GM12874 (cell line): ENCODE results near the gene RXFP4.

Experiments
- TF ChIP-seq, protein P1 (sequence below): IDR thresholded peaks from 2 replicates; pipeline ENCODE4 v1.5.1; 2011; ENCODE audit warnings: low read depth, mild to moderate bottlenecking, control low read depth, low read length, moderate library complexity; ENCODE audit not compliant: insufficient read depth

Gene RXFP4

DNA sequence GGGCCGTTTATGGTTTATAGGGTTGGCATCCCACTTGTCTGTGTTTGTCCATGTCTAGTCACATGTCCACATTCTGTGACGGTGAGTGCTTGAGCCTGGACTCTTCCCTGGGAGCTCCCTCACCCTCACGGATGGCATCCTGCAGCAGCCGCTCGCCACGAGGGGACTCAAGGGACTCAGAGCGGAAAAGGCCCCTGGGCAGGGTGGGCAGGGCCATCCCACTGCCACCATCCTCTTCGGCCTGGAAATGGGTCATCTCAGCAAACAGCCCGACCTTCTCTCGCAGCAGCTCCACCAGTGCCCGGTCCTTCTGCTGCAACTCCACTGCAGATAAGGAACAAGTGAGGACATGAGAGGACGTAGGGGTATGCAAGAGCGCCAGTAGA is 11.1 kb downstream of the RXFP4 start:
- TF ChIP-seq, protein P1, sequence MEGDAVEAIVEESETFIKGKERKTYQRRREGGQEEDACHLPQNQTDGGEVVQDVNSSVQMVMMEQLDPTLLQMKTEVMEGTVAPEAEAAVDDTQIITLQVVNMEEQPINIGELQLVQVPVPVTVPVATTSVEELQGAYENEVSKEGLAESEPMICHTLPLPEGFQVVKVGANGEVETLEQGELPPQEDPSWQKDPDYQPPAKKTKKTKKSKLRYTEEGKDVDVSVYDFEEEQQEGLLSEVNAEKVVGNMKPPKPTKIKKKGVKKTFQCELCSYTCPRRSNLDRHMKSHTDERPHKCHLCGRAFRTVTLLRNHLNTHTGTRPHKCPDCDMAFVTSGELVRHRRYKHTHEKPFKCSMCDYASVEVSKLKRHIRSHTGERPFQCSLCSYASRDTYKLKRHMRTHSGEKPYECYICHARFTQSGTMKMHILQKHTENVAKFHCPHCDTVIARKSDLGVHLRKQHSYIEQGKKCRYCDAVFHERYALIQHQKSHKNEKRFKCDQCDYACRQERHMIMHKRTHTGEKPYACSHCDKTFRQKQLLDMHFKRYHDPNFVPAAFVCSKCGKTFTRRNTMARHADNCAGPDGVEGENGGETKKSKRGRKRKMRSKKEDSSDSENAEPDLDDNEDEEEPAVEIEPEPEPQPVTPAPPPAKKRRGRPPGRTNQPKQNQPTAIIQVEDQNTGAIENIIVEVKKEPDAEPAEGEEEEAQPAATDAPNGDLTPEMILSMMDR = no peak

DNA sequence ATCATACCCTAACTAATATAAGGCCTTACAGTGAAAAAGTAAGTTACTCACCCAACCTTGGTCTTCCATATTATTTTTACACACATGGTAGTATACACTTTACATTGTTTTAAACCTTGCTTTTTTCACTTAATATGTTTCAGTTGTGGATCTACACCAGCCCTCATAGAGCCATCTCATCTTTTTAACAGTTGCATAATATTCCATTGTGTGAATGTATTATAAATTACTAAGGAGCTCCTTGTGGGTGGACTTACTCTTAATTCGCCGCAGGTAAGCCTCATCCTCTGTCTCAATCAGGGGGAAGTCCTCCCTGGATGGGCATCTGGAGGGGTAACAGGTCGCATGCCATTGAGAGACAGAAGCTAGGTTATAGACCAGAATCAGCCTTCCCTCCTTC is 13.2 kb downstream of the RXFP4 start:
- TF ChIP-seq, protein P1 = no peak

DNA sequence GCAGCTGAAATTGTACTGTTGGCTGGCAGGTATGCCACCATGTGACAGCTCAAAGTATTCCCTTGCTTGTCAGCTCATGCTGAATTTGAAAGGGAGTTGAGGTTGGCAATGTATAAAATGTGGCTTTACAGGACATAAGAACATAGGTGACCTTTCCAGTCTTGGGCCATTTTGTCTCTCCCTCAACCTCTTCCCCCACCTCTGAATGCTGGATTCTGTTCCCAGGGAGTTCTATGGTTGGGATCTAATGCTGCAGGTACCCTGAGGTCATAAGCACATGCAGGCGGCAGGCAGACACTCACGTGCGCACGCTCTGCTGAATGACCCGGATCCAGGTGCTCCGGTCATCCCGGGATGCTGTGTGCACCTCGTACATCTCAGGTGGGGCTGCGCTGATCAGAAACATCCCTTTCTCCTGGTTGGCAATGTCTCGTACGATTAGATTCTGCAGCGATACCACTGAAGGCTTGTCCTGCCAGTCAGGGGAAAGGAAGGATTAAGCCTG is 16.0 kb downstream of the RXFP4 start:
- TF ChIP-seq, protein P1 = no peak

DNA sequence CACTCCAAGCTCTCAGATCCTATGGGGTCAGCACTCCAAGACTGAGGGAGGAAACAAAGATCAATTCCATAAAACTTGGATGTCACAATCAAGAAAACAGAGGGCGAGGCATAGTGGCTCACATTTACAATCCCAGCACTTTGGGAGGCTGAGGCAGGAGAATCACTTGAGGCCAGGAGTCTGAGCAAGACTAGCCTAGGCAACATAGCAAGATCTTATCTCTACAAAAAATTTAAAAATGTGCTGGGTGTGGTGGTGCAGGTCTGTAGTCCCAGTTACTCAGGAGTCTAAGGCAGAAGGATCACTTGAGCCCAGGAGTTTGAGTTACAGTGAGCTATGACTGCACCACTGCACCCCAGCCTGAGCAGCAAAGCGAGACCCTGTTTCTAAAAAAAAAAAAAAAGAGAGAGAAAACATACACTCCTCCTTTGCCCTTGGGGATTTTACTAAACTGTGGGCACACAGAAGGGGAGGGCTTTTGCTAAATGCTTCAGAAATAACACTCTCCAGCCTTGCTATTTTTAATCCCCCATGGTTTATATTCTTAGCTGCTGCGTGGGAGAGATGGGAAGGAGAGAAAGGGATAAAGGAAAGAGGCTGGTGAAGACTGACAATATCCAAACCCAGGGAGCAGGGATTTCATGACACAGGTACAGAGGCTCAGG is 18.8 kb downstream of the RXFP4 start:
- TF ChIP-seq, protein P1 = no peak

DNA sequence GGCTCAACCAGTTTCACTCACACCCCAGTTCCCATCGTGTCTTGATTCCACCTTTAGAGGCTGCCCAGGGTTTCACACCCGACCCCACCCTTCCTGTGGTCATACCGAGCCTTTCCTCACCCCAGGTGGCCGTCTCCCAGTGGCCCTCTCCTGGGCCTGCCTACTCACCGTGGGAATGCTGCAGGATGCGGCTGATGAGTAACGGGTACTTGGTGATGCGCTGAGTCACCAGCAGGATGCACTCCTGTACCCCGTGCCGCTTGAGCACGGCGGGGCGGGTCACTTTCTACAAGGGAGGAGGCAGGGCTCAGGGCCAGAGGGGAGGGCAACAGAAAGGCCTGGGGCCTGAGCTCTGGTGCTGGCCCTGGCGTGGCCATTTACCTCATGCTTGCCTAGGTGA is 20.5 kb downstream of the RXFP4 start:
- TF ChIP-seq, protein P1 = 0 out of 2 replicates have a peak, but pooled peaks have one; percentile 3

DNA sequence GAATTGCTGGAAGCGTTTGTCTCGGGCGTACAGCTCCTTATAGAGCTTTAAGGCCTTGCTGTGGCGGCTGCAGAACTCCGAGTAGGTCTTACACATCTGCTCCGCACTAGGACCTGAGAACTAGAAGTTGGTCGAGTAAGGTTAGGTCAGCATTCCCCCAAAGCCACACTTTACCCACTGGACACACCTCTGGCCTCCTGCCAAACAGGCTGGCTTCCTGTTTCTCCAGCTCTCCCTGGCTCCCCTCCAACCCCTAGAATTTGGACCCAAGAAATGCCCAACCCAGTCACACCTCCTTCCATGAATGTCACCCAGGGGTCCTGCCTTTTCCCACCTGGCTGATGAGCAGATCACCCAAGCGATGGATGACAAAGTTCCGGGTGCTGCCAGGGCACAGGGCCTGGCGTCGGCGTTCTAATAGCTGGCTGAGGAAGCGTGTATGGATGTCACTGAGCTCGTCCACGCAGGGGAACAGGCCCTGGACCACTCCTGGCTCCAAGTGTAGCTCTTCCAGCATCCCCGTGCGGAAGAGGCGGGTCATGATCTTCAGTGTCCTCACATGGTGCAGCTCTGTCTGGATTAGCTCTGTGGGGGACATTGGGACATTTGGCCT is 21.3 kb downstream of the RXFP4 start:
- TF ChIP-seq, protein P1 = no peak

DNA sequence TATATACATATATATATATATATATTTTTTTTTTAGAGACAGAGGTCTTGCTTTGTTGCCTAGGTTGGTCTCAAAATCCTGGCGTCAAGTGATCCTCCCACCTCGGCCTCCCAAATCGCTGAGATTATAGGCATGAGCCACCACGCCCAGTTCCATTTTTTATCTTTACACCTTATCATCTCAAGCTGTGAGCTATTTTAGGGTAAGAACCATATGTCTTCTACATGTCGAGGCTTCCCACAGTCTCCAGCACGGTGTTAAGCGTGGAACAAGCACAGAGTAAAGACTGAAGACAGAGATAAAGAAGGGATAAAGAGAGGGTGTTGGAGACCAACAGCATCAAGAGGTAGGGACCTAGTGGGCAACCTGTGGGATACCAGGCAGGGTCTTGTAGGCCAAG is 22.8 kb downstream of the RXFP4 start:
- TF ChIP-seq, protein P1 = no peak
